Omental fat pad (tissue), 4 donors: ENCODE measurements around the gene HYAL3. TPM values are rescaled to one million over a fixed set of nuclear protein-coding genes. Genes with fewer than 3 reads are reported as not detected.
A peak's percentile ranks its signal among the peaks of the same experiment; 100 is the strongest.

Experiments used
- ATAC-seq: fragments of 150-250 bp; one replicate; pipeline ENCODE4 v1.9.1; 2016; ENCODE audit warnings: mild to moderate bottlenecking, moderate library complexity; ENCODE audit not compliant: low FRiP score
- DNase-seq: peaks from one replicate; pipeline ENCODE4 v3.0.0-alpha.2; 2019; ENCODE audit warnings: low spot score
- total RNA-seq, 4 donors: library from RNA; depleted of rRNA; stranded (reverse); fragments of >200 nt; gene quantifications; one replicate each; pipeline ENCODE4 v1.1.0, GENCODE V29; 2016
- TF ChIP-seq, protein P1 (sequence below), 3 donors: fragments of 450-650 bp; IDR thresholded peaks; one replicate each; pipeline ENCODE4 v1.5.1; 2016 to 2017; ENCODE audit warnings: antibody characterized with exemption in 3 of 3, mild to moderate bottlenecking in 3 of 3, moderate library complexity in 2 of 3

The HYAL3 gene, protein sequence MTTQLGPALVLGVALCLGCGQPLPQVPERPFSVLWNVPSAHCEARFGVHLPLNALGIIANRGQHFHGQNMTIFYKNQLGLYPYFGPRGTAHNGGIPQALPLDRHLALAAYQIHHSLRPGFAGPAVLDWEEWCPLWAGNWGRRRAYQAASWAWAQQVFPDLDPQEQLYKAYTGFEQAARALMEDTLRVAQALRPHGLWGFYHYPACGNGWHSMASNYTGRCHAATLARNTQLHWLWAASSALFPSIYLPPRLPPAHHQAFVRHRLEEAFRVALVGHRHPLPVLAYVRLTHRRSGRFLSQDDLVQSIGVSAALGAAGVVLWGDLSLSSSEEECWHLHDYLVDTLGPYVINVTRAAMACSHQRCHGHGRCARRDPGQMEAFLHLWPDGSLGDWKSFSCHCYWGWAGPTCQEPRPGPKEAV
- 1 to 10 TPM; 1.9 to 6.2 (median 4.0) TPM for total RNA-seq

DNA sequence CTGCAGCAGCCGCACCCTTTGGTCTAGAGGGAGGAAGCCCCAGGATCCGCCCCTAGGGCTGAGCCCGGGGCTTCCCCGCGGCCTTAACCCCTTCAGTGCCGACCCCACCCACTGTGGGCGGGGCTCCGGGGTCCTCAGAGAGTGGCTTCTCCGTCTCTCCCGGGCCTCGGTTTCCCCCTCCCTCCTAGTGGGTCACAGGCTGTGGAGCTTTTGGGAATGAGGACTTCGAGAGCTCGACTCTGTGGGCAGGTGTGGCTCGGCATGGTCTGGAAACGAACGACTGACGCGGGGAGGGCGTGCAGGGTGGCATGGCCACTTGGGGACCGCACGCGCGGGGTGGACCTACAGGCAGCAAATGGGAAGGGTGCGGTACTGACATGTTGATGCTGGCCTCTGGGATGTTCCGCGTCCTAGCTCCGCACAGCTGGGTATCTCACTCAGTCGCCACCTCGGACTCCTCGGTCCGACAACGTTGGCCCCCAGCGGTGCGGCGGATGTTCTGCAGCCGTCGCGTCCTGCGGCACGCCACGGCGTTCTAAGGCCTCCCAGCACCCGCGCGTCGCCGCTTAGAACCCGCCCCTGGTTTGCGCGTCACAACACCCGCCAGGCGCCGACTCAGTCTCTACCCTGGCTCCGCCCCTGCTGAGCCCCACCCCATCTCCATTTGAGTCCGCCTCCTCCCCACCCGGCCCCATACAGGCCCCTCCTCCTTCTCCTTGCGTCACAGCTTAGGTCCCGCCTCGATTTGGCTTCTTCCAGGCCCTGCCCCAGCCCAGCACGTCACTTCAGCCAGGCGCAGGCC lies at the start of gene HYAL3, which contains the start of gene NAA80:
Gene HYAL3 (minus strand): TSS at position 570 of the 802 bp plus-strand sequence. CDS start 3,803 bp downstream, outside the sequence.
Gene NAA80 (minus strand): TSS at position 570 of the 802 bp plus-strand sequence. CDS start 1,942 bp downstream, outside the sequence.
- TF ChIP-seq, protein P1, sequence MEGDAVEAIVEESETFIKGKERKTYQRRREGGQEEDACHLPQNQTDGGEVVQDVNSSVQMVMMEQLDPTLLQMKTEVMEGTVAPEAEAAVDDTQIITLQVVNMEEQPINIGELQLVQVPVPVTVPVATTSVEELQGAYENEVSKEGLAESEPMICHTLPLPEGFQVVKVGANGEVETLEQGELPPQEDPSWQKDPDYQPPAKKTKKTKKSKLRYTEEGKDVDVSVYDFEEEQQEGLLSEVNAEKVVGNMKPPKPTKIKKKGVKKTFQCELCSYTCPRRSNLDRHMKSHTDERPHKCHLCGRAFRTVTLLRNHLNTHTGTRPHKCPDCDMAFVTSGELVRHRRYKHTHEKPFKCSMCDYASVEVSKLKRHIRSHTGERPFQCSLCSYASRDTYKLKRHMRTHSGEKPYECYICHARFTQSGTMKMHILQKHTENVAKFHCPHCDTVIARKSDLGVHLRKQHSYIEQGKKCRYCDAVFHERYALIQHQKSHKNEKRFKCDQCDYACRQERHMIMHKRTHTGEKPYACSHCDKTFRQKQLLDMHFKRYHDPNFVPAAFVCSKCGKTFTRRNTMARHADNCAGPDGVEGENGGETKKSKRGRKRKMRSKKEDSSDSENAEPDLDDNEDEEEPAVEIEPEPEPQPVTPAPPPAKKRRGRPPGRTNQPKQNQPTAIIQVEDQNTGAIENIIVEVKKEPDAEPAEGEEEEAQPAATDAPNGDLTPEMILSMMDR (IDR thresholded peaks at IDR 0.05) = no peak
- peak; percentile 96 for DNase-seq
- ATAC-seq = peak; percentile 92

DNA sequence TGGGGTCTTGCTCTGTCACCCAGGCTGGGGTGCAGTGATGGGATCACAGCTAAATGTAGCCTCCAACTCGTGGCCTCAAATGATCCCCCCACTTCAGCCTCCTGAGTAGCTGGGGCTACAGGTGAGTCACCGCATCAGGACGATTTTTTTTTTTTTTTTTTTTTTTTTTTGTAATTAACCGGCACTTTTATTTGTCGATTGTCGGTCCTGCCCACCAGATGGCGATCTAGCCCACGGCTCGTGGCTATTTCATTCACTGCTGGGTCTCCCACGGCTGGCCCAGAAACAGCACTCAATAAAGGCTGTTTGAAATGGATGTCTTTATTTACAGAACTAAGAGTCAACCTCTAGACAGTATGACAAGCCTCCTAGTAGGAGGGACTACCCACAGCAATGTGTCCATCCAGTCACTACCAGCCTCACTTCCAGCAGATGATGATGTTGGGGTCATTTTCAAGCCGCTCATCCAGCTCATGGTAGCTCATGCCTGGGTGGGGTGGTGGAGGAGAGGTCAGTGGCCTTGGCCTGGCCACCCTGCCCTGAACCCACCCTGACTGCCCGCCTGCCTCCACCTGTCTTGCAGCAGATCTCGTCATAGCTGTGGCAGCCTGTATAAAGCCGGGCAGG lies 48.1 kb upstream of the HYAL3 start:
- TF ChIP-seq, protein P1 (IDR thresholded peaks at IDR 0.05) = no peak
- ATAC-seq = no peak
- DNase-seq = no peak

DNA sequence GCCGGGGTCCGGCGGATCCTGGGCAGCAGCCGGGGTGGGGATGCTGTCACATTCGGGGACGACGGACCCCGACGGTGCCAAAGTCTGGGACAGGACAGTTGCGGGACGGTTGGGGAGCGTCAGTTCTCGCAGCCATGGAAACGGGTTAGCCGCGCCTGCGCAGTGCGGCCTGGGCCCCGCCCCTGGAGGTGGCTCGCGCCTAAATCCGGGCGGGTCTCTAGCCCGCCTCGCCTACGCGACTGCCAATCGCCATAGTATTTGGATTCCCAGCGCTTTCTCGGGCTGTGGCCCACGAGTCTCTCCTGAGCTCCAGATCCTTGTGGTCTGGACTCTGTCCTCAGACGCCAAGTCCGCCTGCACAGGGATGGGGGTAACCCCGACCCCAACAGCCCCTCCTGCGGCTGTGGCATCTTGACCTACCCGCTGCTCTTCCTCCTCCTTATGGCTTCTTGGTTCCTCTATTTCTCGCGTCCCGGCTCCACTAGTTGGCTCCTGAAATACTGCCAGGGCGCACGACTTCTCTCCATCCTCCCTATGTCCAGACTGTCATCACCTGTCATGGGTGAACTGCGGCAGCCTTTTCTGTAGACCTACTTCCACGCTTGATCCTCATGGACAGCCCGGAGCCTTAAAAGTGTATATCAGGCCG lies 46.5 kb upstream of the HYAL3 start, which contains the start of gene ZMYND10:
Gene ZMYND10 (minus strand): TSS at position 147 of the 649 bp plus-strand sequence. CDS start 153 bp downstream, outside the sequence.
- TF ChIP-seq, protein P1 (IDR thresholded peaks at IDR 0.05) = no peak
- ATAC-seq = peak; percentile 26
- DNase-seq = no peak

DNA sequence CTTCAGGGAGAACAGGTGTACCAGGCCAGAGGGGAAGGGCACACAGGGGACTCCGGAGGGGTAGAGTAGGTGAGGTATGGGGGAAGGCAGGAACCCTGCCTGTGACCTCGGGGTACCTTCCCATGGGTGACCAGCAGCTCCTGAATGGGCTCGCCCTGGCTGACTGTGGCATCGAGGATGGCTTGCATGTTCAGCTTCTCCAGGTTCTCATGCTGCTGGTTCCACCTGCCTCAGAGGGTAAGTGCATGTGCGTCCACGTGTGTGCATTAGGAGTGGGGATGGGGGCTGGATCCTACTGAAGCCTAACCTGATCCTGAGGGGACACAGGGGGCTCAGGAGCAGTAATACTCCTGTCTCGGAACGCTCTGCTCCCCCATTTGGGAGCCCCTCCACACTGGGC lies 45.8 kb upstream of the HYAL3 start:
- TF ChIP-seq, protein P1 (IDR thresholded peaks at IDR 0.05) = no peak
- ATAC-seq (no peak), DNase-seq (no peak)

DNA sequence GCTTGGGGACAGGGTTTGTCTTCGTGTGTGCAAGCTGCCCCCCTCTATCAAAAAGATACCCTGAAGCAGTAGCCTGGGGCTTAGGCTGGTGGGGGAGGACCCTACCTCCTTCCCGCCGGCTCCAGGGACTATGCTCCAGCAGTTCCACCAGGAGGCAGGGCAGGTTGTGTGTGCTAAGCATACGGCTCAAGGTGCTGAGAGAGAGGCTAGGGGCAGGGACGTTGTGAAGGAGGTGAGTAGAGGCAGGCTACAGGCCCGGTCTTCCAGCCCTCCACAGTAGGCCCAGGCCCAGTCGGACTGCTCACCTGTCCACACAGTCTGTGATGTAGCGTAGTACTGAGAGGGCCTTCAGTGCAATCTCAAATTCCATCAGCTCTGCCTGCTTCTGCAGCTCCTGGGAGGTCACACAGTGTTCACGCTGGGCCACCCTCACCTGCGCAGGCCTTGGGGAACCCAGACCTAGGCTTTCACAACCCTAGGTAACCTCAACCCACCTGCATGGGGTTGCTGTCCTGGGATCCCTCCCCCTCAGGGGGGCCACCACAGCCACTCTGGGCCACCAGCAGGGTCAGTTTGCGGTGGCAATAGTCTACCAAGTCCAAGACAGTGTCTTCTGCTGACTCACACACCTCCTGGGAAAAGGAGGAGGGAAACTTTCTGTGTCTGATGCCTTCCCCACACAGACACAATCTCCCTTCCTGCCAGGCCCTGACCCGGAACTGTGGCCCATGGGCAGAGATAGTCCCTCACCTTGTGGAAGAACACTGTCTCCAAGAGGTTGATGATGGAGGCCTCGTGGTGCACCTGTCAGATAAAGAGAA lies 43.8 kb upstream of the HYAL3 start:
- DNase-seq (no peak), ATAC-seq (no peak)
- TF ChIP-seq, protein P1 (IDR thresholded peaks at IDR 0.05) = no peak
